AG04449 (cell line): ENCODE data around the gene ATP6V0A1.
A peak's percentile ranks its signal among the peaks of the same experiment; 100 is the strongest.
"Not testable (repeated sequence)": the region's sequence is repeated elsewhere in the genome, so short reads cannot be mapped to it uniquely, and the experiment has no call there.

Experiments
- CTCF ChIA-PET: fragments of 350-600 bp; formaldehyde crosslinking; extraction: SDS; loops from one replicate; lab custom pipeline; 2021; ENCODE audit warnings: antibody characterized with exemption; lab: Yijun Ruan, JAX
- POLR2A ChIA-PET: fragments of 400-600, 350-600 bp; formaldehyde crosslinking; extraction: SDS; loops from one replicate; lab custom pipeline; 2020; ENCODE audit warnings: antibody characterized with exemption, inconsistent platforms; lab: Yijun Ruan, JAX
- DNase-seq: peaks from one replicate; pipeline ENCODE4 v3.0.0-alpha.2; 2010; ENCODE audit warnings: low read depth, low spot score
- H3K4me3 ChIP-seq: 2 replicates; pipeline ENCODE4 v1.5.1; 2011; ENCODE audit warnings: low read depth, mild to moderate bottlenecking, control low read depth, low read length
- TF ChIP-seq, protein P1 (sequence below): IDR thresholded peaks from one replicate; pipeline ENCODE4 v1.5.1; 2011; ENCODE audit warnings: mild to moderate bottlenecking, moderate library complexity, low read length, control low read depth, inconsistent platforms; ENCODE audit not compliant: insufficient read depth; ENCODE audit errors: missing control alignments

Gene ATP6V0A1

DNA sequence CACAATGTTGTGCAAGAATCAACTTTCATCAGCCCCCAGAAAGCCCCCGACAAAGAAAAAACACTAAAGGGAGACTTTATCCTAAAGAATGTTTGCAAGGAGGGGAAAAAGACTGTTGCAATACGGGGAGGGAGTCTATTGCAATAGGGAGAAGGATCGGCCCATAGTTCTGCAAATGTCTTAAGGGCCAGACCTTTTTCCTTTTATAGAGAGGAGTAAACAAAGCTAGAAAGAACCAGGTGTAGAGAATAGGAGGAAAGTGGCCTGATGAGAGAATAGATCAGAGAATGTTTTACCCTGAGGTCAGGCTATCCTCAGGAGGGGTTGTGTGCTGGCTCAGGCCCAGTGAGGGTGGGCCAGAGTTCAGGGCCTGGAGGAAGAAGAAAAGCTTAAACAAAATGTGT, 26.9 kb upstream of the ATP6V0A1 start:
- ChIA-PET CTCF (interaction anchor here (0.6 to 4.5 kb wide), 8 partner anchors 8 to 87 kb away, joined by 3 to 23 read pairs (median 6); no protein-coding TSS in a partner anchor), POLR2A (interaction anchor here (1.2 kb wide), 1 partner anchor 9 kb away, joined by 4 read pairs; the partner anchor contains the start of gene CAVIN1)
- no peak overlapping the region for H3K4me3 ChIP-seq
- TF ChIP-seq, protein P1, sequence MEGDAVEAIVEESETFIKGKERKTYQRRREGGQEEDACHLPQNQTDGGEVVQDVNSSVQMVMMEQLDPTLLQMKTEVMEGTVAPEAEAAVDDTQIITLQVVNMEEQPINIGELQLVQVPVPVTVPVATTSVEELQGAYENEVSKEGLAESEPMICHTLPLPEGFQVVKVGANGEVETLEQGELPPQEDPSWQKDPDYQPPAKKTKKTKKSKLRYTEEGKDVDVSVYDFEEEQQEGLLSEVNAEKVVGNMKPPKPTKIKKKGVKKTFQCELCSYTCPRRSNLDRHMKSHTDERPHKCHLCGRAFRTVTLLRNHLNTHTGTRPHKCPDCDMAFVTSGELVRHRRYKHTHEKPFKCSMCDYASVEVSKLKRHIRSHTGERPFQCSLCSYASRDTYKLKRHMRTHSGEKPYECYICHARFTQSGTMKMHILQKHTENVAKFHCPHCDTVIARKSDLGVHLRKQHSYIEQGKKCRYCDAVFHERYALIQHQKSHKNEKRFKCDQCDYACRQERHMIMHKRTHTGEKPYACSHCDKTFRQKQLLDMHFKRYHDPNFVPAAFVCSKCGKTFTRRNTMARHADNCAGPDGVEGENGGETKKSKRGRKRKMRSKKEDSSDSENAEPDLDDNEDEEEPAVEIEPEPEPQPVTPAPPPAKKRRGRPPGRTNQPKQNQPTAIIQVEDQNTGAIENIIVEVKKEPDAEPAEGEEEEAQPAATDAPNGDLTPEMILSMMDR = no peak
- DNase-seq = no peak

DNA sequence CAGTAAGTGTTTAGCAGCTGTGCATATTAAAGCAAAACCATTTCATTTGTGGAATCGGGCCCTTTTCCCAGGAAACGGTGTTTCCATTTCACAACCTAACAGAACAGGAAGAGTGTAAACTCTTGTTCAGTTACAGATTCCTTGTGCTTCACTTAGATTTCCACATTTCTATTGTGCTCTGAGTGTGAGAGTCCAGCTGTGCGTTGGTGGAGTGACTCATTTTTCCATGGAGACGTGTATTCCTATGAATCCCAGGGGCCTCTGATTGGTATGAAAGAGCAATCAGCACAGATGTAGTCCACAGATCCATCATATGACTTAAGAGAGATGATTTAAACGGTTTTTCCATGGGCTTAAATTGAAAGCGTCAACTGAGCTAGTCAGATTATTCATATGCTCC, 22.3 kb upstream of the ATP6V0A1 start:
- TF ChIP-seq, protein P1 = no peak
- peak; percentile 89 for DNase-seq
- ChIA-PET CTCF (interaction anchor here (1.2 to 2.0 kb wide), 4 partner anchors 24 to 113 kb away, joined by 3 to 5 read pairs (median 3); no protein-coding TSS in a partner anchor), POLR2A (interaction anchor here (0.6 to 2.9 kb wide), 3 partner anchors 14 to 685 kb away, joined by 3 to 14 read pairs (median 7); partner anchors contain the start of gene CAVIN1)
- H3K4me3 ChIP-seq = no peak overlapping the region

DNA sequence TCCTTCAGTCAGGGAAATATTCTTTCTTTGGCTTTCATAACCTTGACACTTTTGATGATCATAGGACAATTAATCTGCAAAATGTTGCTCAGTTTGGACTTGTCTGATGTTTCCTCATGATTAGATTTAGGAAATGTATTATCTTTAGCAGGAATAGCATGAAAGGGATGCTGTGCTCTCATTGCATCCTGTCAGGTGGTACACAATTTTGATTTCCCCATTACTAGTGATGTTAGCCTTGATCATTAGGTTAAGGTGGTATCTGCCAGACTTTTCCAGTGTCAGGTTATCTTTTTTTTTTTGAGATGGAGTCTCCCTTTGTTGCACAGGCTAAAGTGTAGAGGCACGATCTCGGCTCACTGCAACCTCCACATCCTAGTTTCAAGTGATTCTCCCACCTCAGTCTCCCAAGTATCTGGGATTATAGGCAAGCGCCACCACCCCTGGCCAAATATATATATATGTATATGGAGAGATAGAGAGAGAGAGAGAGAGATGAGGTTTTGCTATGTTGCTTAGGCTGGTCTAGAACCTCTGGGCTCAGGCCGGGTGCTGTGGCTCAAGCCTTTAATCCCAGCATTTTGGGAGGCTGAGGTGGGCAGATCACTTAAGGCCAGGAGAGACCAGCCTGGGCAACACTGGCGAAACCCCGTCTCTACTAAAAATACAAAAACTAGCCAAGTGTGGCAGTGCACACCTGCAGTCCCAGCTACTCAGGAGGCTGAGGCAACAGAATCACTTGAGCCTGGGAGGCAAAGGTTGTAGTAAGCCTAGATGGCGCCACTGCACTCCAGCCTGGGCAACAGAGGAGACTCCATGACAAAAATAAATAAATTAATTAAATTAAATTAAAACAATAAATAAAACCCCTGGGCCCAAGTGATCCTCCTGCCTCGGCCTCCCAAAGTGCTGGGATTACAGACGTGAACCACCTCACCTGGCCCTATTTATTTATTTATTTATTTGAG, 19.8 kb upstream of the ATP6V0A1 start:
- ChIA-PET CTCF (interaction anchor here (0.8 to 2.4 kb wide), 5 partner anchors 9 to 28 kb away, joined by 3 to 9 read pairs (median 7); no protein-coding TSS in a partner anchor), POLR2A (no interaction called here)
- TF ChIP-seq, protein P1 = peak; percentile 29
- H3K4me3 ChIP-seq = no peak overlapping the region
- DNase-seq = no peak

DNA sequence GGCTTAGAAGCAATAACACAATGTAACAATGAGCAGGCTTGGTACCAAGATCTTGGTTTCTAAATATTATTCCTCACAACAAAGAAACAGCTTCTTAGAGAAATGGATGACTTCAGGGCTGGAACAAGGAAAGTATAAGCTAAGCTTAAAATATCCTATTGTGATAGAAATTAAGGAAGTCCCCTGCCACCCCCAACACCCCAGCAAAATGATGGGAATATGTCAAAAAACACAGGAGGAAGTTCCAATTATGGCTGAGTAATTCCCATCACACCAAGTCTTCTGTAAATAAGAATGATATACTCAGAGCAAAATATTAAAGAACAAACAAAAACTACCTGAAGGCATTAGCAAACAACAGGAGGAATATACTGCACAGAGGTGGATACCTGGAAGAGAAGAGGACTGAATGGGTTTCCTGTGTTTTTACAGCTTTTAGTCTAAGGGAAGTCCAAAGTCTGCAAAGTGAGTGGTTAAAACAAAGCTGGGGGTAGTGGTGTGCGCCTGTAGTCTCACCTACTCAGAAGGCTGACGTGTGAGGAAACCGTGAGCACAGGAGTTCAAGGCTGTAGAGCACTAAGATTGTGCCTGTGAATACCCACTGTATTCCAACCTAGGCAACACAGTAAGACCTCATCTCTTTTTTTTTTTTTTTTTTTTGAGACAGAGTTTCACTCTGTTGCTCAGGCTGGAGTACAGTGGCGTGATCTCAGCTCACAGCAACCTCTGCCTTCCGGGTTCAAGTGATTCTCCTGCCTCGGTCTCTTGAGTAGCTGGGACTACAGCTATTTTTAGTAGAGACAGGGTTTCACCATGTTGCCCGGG, 17.1 kb upstream of the ATP6V0A1 start:
- DNase-seq = no peak
- no peak overlapping the region for H3K4me3 ChIP-seq
- ChIA-PET POLR2A (interaction anchor here (0.6 to 1.3 kb wide), 3 partner anchors 18 to 249 kb away, joined by 3 to 4 read pairs (median 3); partner anchors contain the start of gene CAVIN1), CTCF (interaction anchor here (0.6 to 1.9 kb wide), 6 partner anchors 11 to 276 kb away, joined by 3 to 10 read pairs (median 6); no protein-coding TSS in a partner anchor)
- TF ChIP-seq, protein P1 = no peak

DNA sequence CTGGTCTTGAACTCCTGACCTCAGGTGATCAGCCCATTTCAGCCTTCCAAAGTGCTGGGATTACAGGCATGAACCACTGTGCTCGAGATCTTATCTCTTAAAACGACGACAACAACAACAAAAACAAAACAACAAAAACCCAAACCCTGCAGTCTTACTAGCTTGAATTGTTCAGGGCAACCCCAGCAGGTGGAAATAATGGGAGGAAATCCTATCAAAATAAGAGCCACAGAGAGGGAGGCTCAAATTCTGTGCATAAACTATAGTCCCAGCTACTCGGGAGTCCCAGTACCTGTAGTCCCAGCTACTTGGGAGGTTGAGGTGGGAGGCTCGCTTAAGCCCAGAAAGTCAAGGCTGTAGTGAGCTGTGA, 16.5 kb upstream of the ATP6V0A1 start:
- ChIA-PET POLR2A (interaction anchor here (0.6 to 1.3 kb wide), 2 partner anchors 19 to 248 kb away, joined by 3 to 4 read pairs; partner anchors contain the start of gene CAVIN1), CTCF (interaction anchor here (0.6 to 1.8 kb wide), 3 partner anchors 11 to 85 kb away, joined by 3 to 10 read pairs (median 8); no protein-coding TSS in a partner anchor)
- H3K4me3 ChIP-seq = no peak overlapping the region
- TF ChIP-seq, protein P1 = no peak
- DNase-seq = no peak

DNA sequence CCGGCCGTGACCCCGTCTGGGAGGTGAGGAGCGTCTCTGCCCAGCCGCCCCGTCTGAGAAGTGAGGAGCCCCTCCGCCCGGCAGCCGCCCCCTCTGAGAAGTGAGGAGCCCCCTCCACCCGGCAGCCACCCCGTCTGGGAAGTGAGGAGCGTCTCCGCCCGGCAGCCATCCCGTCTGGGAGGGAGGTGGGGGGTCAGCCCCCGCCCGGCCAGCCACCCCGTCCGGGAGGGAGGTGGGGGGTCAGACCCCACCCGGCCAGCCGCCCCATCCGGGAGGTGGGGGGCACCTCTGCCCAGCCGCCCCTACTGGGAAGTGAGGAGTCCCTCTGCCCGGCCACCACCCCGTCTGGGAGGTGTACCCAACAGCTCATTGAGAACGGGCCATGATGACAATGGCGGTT, 9.5 kb upstream of the ATP6V0A1 start:
- H3K4me3 ChIP-seq, CTCF ChIA-PET, POLR2A ChIA-PET, DNase-seq: not testable (repeated sequence)

DNA sequence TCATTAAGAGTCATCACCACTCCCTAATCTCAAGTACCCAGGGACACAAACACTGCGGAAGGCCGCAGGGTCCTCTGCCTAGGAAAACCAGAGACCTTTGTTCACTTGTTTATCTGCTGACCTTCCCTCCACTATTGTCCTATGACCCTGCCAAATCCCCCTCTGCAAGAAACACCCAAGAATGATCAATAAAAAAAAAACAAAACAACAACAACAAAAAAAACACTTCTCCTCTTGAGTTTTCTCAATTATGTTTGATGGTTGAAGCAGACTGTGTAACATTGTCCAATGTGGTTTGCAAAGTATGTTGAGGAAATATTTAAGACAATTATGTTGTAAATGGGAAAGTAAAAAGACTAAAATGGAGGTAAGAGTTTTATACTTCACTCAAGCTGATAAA, 8.8 kb upstream of the ATP6V0A1 start:
- POLR2A ChIA-PET, DNase-seq, H3K4me3 ChIP-seq: not testable (repeated sequence)
- CTCF ChIA-PET = interaction anchor here (1.0 kb wide), 1 partner anchor 10 kb away, joined by 4 read pairs; no protein-coding TSS in a partner anchor

DNA sequence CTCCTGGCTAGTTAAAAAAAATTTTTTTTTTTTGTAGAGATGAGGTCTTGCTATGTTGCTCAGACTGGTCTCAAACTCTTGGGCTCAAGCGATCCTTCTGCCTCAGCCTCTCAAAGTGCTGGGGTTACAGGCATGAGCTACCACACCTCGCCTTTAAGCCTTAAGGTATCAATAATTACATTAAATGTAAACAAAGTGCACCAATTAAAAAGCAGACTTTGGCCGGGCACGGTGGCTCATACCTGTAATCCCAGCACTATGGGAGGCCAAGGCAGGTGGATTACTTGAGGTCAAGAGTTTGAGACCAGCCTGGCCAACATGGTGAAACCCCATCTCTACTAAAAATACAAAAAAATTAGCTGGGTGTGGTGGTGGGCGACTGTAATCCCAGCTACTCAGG, 7.4 kb upstream of the ATP6V0A1 start:
- POLR2A ChIA-PET, H3K4me3 ChIP-seq: not testable (repeated sequence)
- CTCF ChIA-PET = interaction anchor here (1.3 kb wide), 1 partner anchor 139 kb away, joined by 3 read pairs; no protein-coding TSS in a partner anchor

More for the DNA sequence above, 7.4 kb upstream of the ATP6V0A1 start:
- not testable (repeated sequence) for DNase-seq
